ENCODE results near the gene KCNIP1.

Gene KCNIP1

GRCh38 chr5:170571875-170572852 is 68.3 kb downstream of the KCNIP1 start:
- H3K4me3 ChIP-seq (ENCODE audit: insufficient read depth, low read depth, low read length, poor library complexity, severe bottlenecking) = no peak overlapping the region
- H3K27ac ChIP-seq (ENCODE audit: insufficient read depth, low read length, poor library complexity, severe bottlenecking) = no peak overlapping the region

GRCh38 chr5:170573114-170573513 is 69.3 kb downstream of the KCNIP1 start:
- H3K4me1 ChIP-seq (ENCODE audit: control insufficient read depth, insufficient read depth, low read length, poor library complexity, severe bottlenecking) = no peaks in the 10 kb centered on the region
- no peak overlapping the region for H3K27ac ChIP-seq (ENCODE audit: insufficient read depth, low read length, poor library complexity, severe bottlenecking)
- H3K9me3 ChIP-seq (ENCODE audit: control insufficient read depth, low read length) = no peaks in the 10 kb centered on the region
- DNase-seq = no peak
- H3K36me3 ChIP-seq (ENCODE audit: control insufficient read depth, insufficient read depth, low read length) = no peaks in the 10 kb centered on the region
- no peaks in the 10 kb centered on the region for H3K27me3 ChIP-seq (replicated peaks; ENCODE audit: control insufficient read depth, insufficient read depth, low read length, poor library complexity, severe bottlenecking)
- H3K4me3 ChIP-seq (ENCODE audit: insufficient read depth, low read depth, low read length, poor library complexity, severe bottlenecking) = no peak overlapping the region

More at GRCh38 chr5:170571875-170572852, 68.3 kb downstream of the KCNIP1 start:
- H3K4me1 ChIP-seq (ENCODE audit: control insufficient read depth, insufficient read depth, low read length, poor library complexity, severe bottlenecking) = no peaks in the 10 kb centered on the region
- no peaks in the 10 kb centered on the region for H3K36me3 ChIP-seq (ENCODE audit: control insufficient read depth, insufficient read depth, low read length)
- DNase-seq = no peak
- no peaks in the 10 kb centered on the region for H3K9me3 ChIP-seq (ENCODE audit: control insufficient read depth, low read length)
- H3K27me3 ChIP-seq (replicated peaks; ENCODE audit: control insufficient read depth, insufficient read depth, low read length, poor library complexity, severe bottlenecking) = no peaks in the 10 kb centered on the region

GRCh38 chr5:170573660-170574059 is 69.8 kb downstream of the KCNIP1 start:
- Histone ChIP-seq H3K27me3 (replicated peaks; ENCODE audit: control insufficient read depth, insufficient read depth, low read length, poor library complexity, severe bottlenecking) (no peaks in the 10 kb centered on the region), H3K27ac (ENCODE audit: insufficient read depth, low read length, poor library complexity, severe bottlenecking) (no peak overlapping the region), H3K36me3 (ENCODE audit: control insufficient read depth, insufficient read depth, low read length) (no peaks in the 10 kb centered on the region), H3K9me3 (ENCODE audit: control insufficient read depth, low read length) (no peaks in the 10 kb centered on the region), H3K4me1 (ENCODE audit: control insufficient read depth, insufficient read depth, low read length, poor library complexity, severe bottlenecking) (no peaks in the 10 kb centered on the region), H3K4me3 (ENCODE audit: insufficient read depth, low read depth, low read length, poor library complexity, severe bottlenecking) (no peak overlapping the region)
- DNase-seq = no peak

GRCh38 chr5:170576602-170577535 is 73.0 kb downstream of the KCNIP1 start:
- no peaks in the 10 kb centered on the region for H3K36me3 ChIP-seq (ENCODE audit: control insufficient read depth, insufficient read depth, low read length)
- H3K9me3 ChIP-seq (ENCODE audit: control insufficient read depth, low read length) = no peaks in the 10 kb centered on the region
- no peaks in the 10 kb centered on the region for H3K27me3 ChIP-seq (replicated peaks; ENCODE audit: control insufficient read depth, insufficient read depth, low read length, poor library complexity, severe bottlenecking)
- no peak for DNase-seq
- H3K27ac ChIP-seq (ENCODE audit: insufficient read depth, low read length, poor library complexity, severe bottlenecking) = no peak overlapping the region
- no peak overlapping the region for H3K4me3 ChIP-seq (ENCODE audit: insufficient read depth, low read depth, low read length, poor library complexity, severe bottlenecking)
- no peaks in the 10 kb centered on the region for H3K4me1 ChIP-seq (ENCODE audit: control insufficient read depth, insufficient read depth, low read length, poor library complexity, severe bottlenecking)

GRCh38 chr5:170579601-170580000 is 75.8 kb downstream of the KCNIP1 start:
- Histone ChIP-seq H3K27ac (ENCODE audit: insufficient read depth, low read length, poor library complexity, severe bottlenecking) (no peak overlapping the region), H3K4me1 (ENCODE audit: control insufficient read depth, insufficient read depth, low read length, poor library complexity, severe bottlenecking) (no peaks in the 10 kb centered on the region), H3K36me3 (ENCODE audit: control insufficient read depth, insufficient read depth, low read length) (no peaks in the 10 kb centered on the region), H3K9me3 (ENCODE audit: control insufficient read depth, low read length) (no peaks in the 10 kb centered on the region), H3K4me3 (ENCODE audit: insufficient read depth, low read depth, low read length, poor library complexity, severe bottlenecking) (no peak overlapping the region), H3K27me3 (replicated peaks; ENCODE audit: control insufficient read depth, insufficient read depth, low read length, poor library complexity, severe bottlenecking) (no peaks in the 10 kb centered on the region)
- DNase-seq = no peak

GRCh38 chr5:170581211-170581610 is 77.4 kb downstream of the KCNIP1 start:
- no peak overlapping the region for H3K4me3 ChIP-seq (ENCODE audit: insufficient read depth, low read depth, low read length, poor library complexity, severe bottlenecking)
- H3K27me3 ChIP-seq (replicated peaks; ENCODE audit: control insufficient read depth, insufficient read depth, low read length, poor library complexity, severe bottlenecking) = no peaks in the 10 kb centered on the region
- H3K27ac ChIP-seq (ENCODE audit: insufficient read depth, low read length, poor library complexity, severe bottlenecking) = no peak overlapping the region
- no peaks in the 10 kb centered on the region for H3K4me1 ChIP-seq (ENCODE audit: control insufficient read depth, insufficient read depth, low read length, poor library complexity, severe bottlenecking)
- no peaks in the 10 kb centered on the region for H3K36me3 ChIP-seq (ENCODE audit: control insufficient read depth, insufficient read depth, low read length)
- no peaks in the 10 kb centered on the region for H3K9me3 ChIP-seq (ENCODE audit: control insufficient read depth, low read length)
- no peak for DNase-seq

GRCh38 chr5:170582644-170583330 is 79.0 kb downstream of the KCNIP1 start:
- H3K9me3 ChIP-seq (ENCODE audit: control insufficient read depth, low read length) = no peaks in the 10 kb centered on the region
- DNase-seq = no peak
- no peaks in the 10 kb centered on the region for H3K27me3 ChIP-seq (replicated peaks; ENCODE audit: control insufficient read depth, insufficient read depth, low read length, poor library complexity, severe bottlenecking)
- no peaks in the 10 kb centered on the region for H3K36me3 ChIP-seq (ENCODE audit: control insufficient read depth, insufficient read depth, low read length)
- no peak overlapping the region for H3K27ac ChIP-seq (ENCODE audit: insufficient read depth, low read length, poor library complexity, severe bottlenecking)
- no peak overlapping the region for H3K4me3 ChIP-seq (ENCODE audit: insufficient read depth, low read depth, low read length, poor library complexity, severe bottlenecking)
- no peaks in the 10 kb centered on the region for H3K4me1 ChIP-seq (ENCODE audit: control insufficient read depth, insufficient read depth, low read length, poor library complexity, severe bottlenecking)

GRCh38 chr5:170584003-170584402 is 80.2 kb downstream of the KCNIP1 start:
- Histone ChIP-seq H3K4me1 (ENCODE audit: control insufficient read depth, insufficient read depth, low read length, poor library complexity, severe bottlenecking) (no peaks in the 10 kb centered on the region), H3K36me3 (ENCODE audit: control insufficient read depth, insufficient read depth, low read length) (no peaks in the 10 kb centered on the region), H3K27ac (ENCODE audit: insufficient read depth, low read length, poor library complexity, severe bottlenecking) (no peak overlapping the region), H3K4me3 (ENCODE audit: insufficient read depth, low read depth, low read length, poor library complexity, severe bottlenecking) (no peak overlapping the region), H3K27me3 (replicated peaks; ENCODE audit: control insufficient read depth, insufficient read depth, low read length, poor library complexity, severe bottlenecking) (no peaks in the 10 kb centered on the region), H3K9me3 (ENCODE audit: control insufficient read depth, low read length) (no peaks in the 10 kb centered on the region)
- DNase-seq = no peak

- H3K27ac ChIP-seq (ENCODE audit: insufficient read depth, low read length, poor library complexity, severe bottlenecking) = no peak overlapping the region
- H3K36me3 ChIP-seq (ENCODE audit: control insufficient read depth, insufficient read depth, low read length) = no peaks in the 10 kb centered on the region
- DNase-seq = no peak
- no peaks in the 10 kb centered on the region for H3K4me1 ChIP-seq (ENCODE audit: control insufficient read depth, insufficient read depth, low read length, poor library complexity, severe bottlenecking)
- no peak overlapping the region for H3K4me3 ChIP-seq (ENCODE audit: insufficient read depth, low read depth, low read length, poor library complexity, severe bottlenecking)
- H3K9me3 ChIP-seq (ENCODE audit: control insufficient read depth, low read length) = no peaks in the 10 kb centered on the region
- no peaks in the 10 kb centered on the region for H3K27me3 ChIP-seq (replicated peaks; ENCODE audit: control insufficient read depth, insufficient read depth, low read length, poor library complexity, severe bottlenecking)
These were observed 80.7 kb downstream of the KCNIP1 start for GRCh38 chr5:170584450-170585058.
